Endothelial cell of umbilical vein (primary cell): Measurements from ENCODE around the gene LRRC7. TPM values are rescaled to one million over a fixed set of nuclear protein-coding genes. Genes with fewer than 3 reads are reported as not detected.

Source experiments
- BruUV-seq: library from RNA; stranded (reverse); fragments of 400-500 nt; replicated peaks from 2 replicates; lab custom pipeline; 2021; lab: Mats Ljungman, UMichigan
- CTCF ChIA-PET: fragments of 300-600, 350-600 bp; sonication (Branson Sonifier 250); formaldehyde crosslinking; loops from one replicate; lab custom pipeline; 2021; ENCODE audit warnings: antibody characterized with exemption, inconsistent platforms; lab: Charles Lee
- POLR2A ChIA-PET: fragments of 300-600, 350-600 bp; sonication (Branson Sonifier 250); formaldehyde crosslinking; loops from one replicate; lab custom pipeline; 2021; ENCODE audit warnings: antibody characterized with exemption, inconsistent platforms; lab: Charles Lee
- DNase-seq: peaks from one replicate; pipeline ENCODE4 v3.0.0-alpha.2; 2011; ENCODE audit warnings: low read depth, low spot score
- FAIRE-seq: peaks from 2 replicates; lab custom pipeline; 2011; peaks lifted over from hg19 to GRCh38; lab: Jason Lieb, UNC
- H2AFZ ChIP-seq: 2 replicates; pipeline ENCODE4 v1.6.0; 2012; ENCODE audit warnings: low read depth, low read length, control low read depth, inconsistent platforms
- H3K27ac ChIP-seq: 2 replicates; pipeline ENCODE4 v1.5.1; 2011; ENCODE audit warnings: low read depth, mild to moderate bottlenecking, control low read depth, low read length, moderate library complexity; ENCODE audit not compliant: insufficient read depth
- H3K27me3 ChIP-seq, 2 experiments: 2 replicates each; pipeline versions ENCODE4 v1.6.0 to v1.6.1; 2011; ENCODE audit warnings: low read length in 2 of 2, mixed read lengths in 1 of 2; ENCODE audit not compliant: control insufficient read depth in 2 of 2, insufficient read depth in 2 of 2
- H3K36me3 ChIP-seq, 2 experiments: 2 replicates in 1 of 2; 3 replicates in 1 of 2; pipeline ENCODE4 v1.5.1; 2011; ENCODE audit warnings: low read length in 2 of 2, mild to moderate bottlenecking in 1 of 2, moderate library complexity in 1 of 2; ENCODE audit not compliant: control insufficient read depth in 2 of 2, insufficient read depth in 2 of 2; ENCODE audit errors: extremely low read depth in 1 of 2
- H3K4me1 ChIP-seq: 3 replicates; pipeline ENCODE4 v1.5.1; 2011; ENCODE audit warnings: mild to moderate bottlenecking, low read length; ENCODE audit not compliant: control insufficient read depth, insufficient read depth; ENCODE audit errors: extremely low read depth
- H3K4me2 ChIP-seq: 2 replicates; pipeline ENCODE4 v1.6.1; 2011; ENCODE audit warnings: low read length, control low read depth, mixed read lengths; ENCODE audit not compliant: insufficient read depth
- H3K4me3 ChIP-seq, 3 experiments: fragments of 200-600 bp in 1 of 3; sonication (generic), shearing (Covaris generic) in 1 of 3; replicated peaks in 1 of 3; 2 replicates each; pipeline ENCODE4 v1.5.1; 2011 to 2016; ENCODE audit warnings: control low read depth in 3 of 3, low read length in 3 of 3, mild to moderate bottlenecking in 2 of 3, inconsistent platforms in 1 of 3, low read depth in 1 of 3, moderate library complexity in 1 of 3; ENCODE audit not compliant: insufficient read depth in 1 of 3
- H3K79me2 ChIP-seq: 2 replicates; pipeline ENCODE4 v1.6.0; 2012; ENCODE audit warnings: low read length, inconsistent platforms; ENCODE audit not compliant: control insufficient read depth, insufficient read depth
- H3K9ac ChIP-seq: replicated peaks from 2 replicates; pipeline ENCODE3; 2011; ENCODE audit warnings: low read length, control low read depth; ENCODE audit not compliant: insufficient read depth; ENCODE audit errors: extremely low read depth
- H3K9me1 ChIP-seq: replicated peaks from 3 replicates; pipeline ENCODE4 v1.6.0; 2011; ENCODE audit warnings: mild to moderate bottlenecking, low read length; ENCODE audit not compliant: control insufficient read depth, insufficient read depth; ENCODE audit errors: extremely low read depth
- H3K9me3 ChIP-seq: replicated peaks from 2 replicates; pipeline ENCODE4 v1.5.1; 2012; ENCODE audit warnings: low read length, inconsistent platforms; ENCODE audit not compliant: control insufficient read depth, insufficient read depth
- H4K20me1 ChIP-seq: replicated peaks from 2 replicates; pipeline ENCODE3; 2011; ENCODE audit warnings: mild to moderate bottlenecking, low read length; ENCODE audit not compliant: control insufficient read depth, insufficient read depth; ENCODE audit errors: extremely low read depth
- CTCF ChIP-seq, 2 donors: IDR thresholded peaks; 1 replicate in 1 of 2; 2 replicates in 1 of 2; pipeline ENCODE4 v1.5.1; 2011; ENCODE audit warnings: low read length in 2 of 2, mild to moderate bottlenecking in 2 of 2, moderate library complexity in 2 of 2, control low read depth in 1 of 2, inconsistent platforms in 1 of 2, low read depth in 1 of 2; ENCODE audit not compliant: insufficient read depth in 1 of 2; ENCODE audit errors: extremely low read depth in 1 of 2
- EZH2 ChIP-seq: IDR thresholded peaks from 2 replicates; pipeline ENCODE4 v1.6.1; 2012; ENCODE audit warnings: borderline replicate concordance, low read depth, mild to moderate bottlenecking, moderate library complexity, low read length, inconsistent platforms; ENCODE audit not compliant: severe bottlenecking
- FOS ChIP-seq: IDR thresholded peaks from 2 replicates; pipeline ENCODE4 v1.6.1; 2011; ENCODE audit warnings: mild to moderate bottlenecking, low read length, moderate library complexity, borderline replicate concordance; ENCODE audit not compliant: insufficient read depth
- GATA2 ChIP-seq: IDR thresholded peaks from 2 replicates; pipeline ENCODE4 v1.7.0; 2011; ENCODE audit warnings: low read depth, mild to moderate bottlenecking, moderate library complexity, mixed read lengths, low read length; ENCODE audit not compliant: insufficient read length, insufficient read depth
- JUN ChIP-seq: IDR thresholded peaks from 2 replicates; pipeline ENCODE4 v1.6.1; 2011; ENCODE audit warnings: borderline replicate concordance, low read depth; ENCODE audit not compliant: insufficient read length, insufficient read depth
- MAX ChIP-seq: IDR thresholded peaks from 2 replicates; pipeline ENCODE4 v1.6.1; 2011; ENCODE audit not compliant: insufficient read depth, insufficient read length
- MYC ChIP-seq: IDR thresholded peaks from one replicate; pipeline ENCODE4 v1.6.1; 2011; ENCODE audit warnings: mild to moderate bottlenecking, low read depth, low read length
- POLR2A ChIP-seq: IDR thresholded peaks from 2 replicates; pipeline ENCODE4 v1.6.1; 2012; ENCODE audit warnings: low read depth, mild to moderate bottlenecking, control low read depth, low read length
- POLR2AphosphoS5 ChIP-seq: IDR thresholded peaks from 2 replicates; pipeline ENCODE4 v1.6.1; 2012; ENCODE audit warnings: low read depth, mild to moderate bottlenecking, control low read depth, low read length, moderate library complexity; ENCODE audit not compliant: insufficient read depth
- dilution Hi-C: fragments of 300-500 bp; cut with MboI; formaldehyde crosslinking; loops from one replicate; pipeline ENCODE4 v1.15.0; 2019; ENCODE audit warnings: low sequenced_read_pairs; ENCODE audit not compliant: extremely low pct_ligation_motif_present
- intact Hi-C: fragments of 100-400 bp; cut with micrococcal nuclease; formaldehyde crosslinking; loops from one replicate; pipeline ENCODE4 v1.10.0; 2022
- polyA plus RNA-seq, 4 experiments: library from polyadenylated mRNA; depleted of rRNA in 3 of 4; stranded (reverse) in 3 of 4; unstranded in 1 of 4; fragments of >200 nt; gene quantifications; 2 replicates each; pipeline versions ENCODE4 v1.2.1 to v1.2.3, GENCODE V29; 2011 to 2012; ENCODE audit warnings: missing spikeins in 1 of 4
- total RNA-seq: library from RNA; stranded (reverse); gene quantifications from 2 replicates; pipeline ENCODE4 v1.2.3, GENCODE V29; 2021

LRRC7 gene
- total and polyA plus RNA-seq, 2 donors (not counting 3 experiments of a cell fraction or from before 2014, with no cell fraction given), result 0.11 to 0.58 TPM

GRCh38 chr1:70077066-70077465, 509.3 kb downstream of the LRRC7 start:
- Histone ChIP-seq H3K4me1 (no peaks in the 10 kb centered on the region), H3K36me3 (no peaks in the 10 kb centered on the region), H3K4me3 (no peak overlapping the region), H3K9ac (no peak overlapping the region), H2AFZ (no peak overlapping the region), H4K20me1 (no peaks in the 10 kb centered on the region), H3K27me3 (no peaks in the 10 kb centered on the region), H3K79me2 (no peaks in the 10 kb centered on the region), H3K4me2 (no peak overlapping the region), H3K27ac (no peak overlapping the region), H3K9me1 (no peaks in the 10 kb centered on the region), H3K9me3 (no peaks in the 10 kb centered on the region)
- POLR2A ChIA-PET, result no interaction called here
- DNase-seq (no peak), FAIRE-seq (no peak)
- CTCF ChIA-PET, result no interaction called here
- no TSS peak for BruUV-seq
- intact Hi-C loops, result no loop called here
- dilution Hi-C loops, result no loop called here
- TF ChIP-seq MAX, result no peak
- no peak for TF ChIP-seq POLR2AphosphoS5
- TF ChIP-seq JUN, result no peak
- TF ChIP-seq EZH2, result no peak
- no peak for TF ChIP-seq FOS
- no peak for TF ChIP-seq CTCF (IDR thresholded peaks at IDR 0.05; ENCODE audit: extremely low read depth in 1 of 2, insufficient read depth in 1 of 2, low read depth in 1 of 2, low read length in 2 of 2)
- TF ChIP-seq POLR2A, result no peak
- no peak for TF ChIP-seq MYC
- TF ChIP-seq GATA2, result no peak
